ENCODE measurements around the gene GRID2.

Gene GRID2

GRCh38 chr4:93756101-93756500 is 1452.3 kb downstream of the GRID2 start:
- TF ChIP-seq ZC3H10 (CRISPR knock-in tag; IDR thresholded peaks at IDR 0.05) (no peak), SNAI2 (CRISPR knock-in tag; IDR thresholded peaks at IDR 0.05) (no peak), OSR1 (CRISPR knock-in tag; IDR thresholded peaks at IDR 0.05) (no peak), ARNTL (CRISPR knock-in tag; IDR thresholded peaks at IDR 0.05; ENCODE audit: borderline replicate concordance, low read depth) (no peak), ZNF8 (CRISPR knock-in tag; IDR thresholded peaks at IDR 0.05) (no peak), ZNF565 (CRISPR knock-in tag; conservative IDR thresholded peaks at IDR 0.05; ENCODE audit: low read depth) (no peak), ZNF70 (CRISPR knock-in tag; IDR thresholded peaks at IDR 0.05) (no peak), BACH2 (CRISPR knock-in tag; IDR thresholded peaks at IDR 0.05; ENCODE audit: borderline replicate concordance) (no peak), ESRRG (CRISPR knock-in tag; IDR thresholded peaks at IDR 0.05) (no peak), CSDC2 (CRISPR knock-in tag; IDR thresholded peaks at IDR 0.05) (no peak), TCF4 (CRISPR knock-in tag; IDR thresholded peaks at IDR 0.05; ENCODE audit: borderline replicate concordance) (no peak), ISL1 (CRISPR knock-in tag; IDR thresholded peaks at IDR 0.05) (no peak)
- TF ChIP-seq, protein P1, sequence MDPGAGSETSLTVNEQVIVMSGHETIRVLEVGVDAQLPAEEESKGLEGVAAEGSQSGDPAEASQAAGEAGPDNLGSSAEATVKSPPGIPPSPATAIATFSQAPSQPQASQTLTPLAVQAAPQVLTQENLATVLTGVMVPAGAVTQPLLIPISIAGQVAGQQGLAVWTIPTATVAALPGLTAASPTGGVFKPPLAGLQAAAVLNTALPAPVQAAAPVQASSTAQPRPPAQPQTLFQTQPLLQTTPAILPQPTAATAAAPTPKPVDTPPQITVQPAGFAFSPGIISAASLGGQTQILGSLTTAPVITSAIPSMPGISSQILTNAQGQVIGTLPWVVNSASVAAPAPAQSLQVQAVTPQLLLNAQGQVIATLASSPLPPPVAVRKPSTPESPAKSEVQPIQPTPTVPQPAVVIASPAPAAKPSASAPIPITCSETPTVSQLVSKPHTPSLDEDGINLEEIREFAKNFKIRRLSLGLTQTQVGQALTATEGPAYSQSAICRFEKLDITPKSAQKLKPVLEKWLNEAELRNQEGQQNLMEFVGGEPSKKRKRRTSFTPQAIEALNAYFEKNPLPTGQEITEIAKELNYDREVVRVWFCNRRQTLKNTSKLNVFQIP (CRISPR knock-in tag; IDR thresholded peaks at IDR 0.05; ENCODE audit: borderline replicate concordance, low read depth) = no peak
- TF ChIP-seq, protein P2, sequence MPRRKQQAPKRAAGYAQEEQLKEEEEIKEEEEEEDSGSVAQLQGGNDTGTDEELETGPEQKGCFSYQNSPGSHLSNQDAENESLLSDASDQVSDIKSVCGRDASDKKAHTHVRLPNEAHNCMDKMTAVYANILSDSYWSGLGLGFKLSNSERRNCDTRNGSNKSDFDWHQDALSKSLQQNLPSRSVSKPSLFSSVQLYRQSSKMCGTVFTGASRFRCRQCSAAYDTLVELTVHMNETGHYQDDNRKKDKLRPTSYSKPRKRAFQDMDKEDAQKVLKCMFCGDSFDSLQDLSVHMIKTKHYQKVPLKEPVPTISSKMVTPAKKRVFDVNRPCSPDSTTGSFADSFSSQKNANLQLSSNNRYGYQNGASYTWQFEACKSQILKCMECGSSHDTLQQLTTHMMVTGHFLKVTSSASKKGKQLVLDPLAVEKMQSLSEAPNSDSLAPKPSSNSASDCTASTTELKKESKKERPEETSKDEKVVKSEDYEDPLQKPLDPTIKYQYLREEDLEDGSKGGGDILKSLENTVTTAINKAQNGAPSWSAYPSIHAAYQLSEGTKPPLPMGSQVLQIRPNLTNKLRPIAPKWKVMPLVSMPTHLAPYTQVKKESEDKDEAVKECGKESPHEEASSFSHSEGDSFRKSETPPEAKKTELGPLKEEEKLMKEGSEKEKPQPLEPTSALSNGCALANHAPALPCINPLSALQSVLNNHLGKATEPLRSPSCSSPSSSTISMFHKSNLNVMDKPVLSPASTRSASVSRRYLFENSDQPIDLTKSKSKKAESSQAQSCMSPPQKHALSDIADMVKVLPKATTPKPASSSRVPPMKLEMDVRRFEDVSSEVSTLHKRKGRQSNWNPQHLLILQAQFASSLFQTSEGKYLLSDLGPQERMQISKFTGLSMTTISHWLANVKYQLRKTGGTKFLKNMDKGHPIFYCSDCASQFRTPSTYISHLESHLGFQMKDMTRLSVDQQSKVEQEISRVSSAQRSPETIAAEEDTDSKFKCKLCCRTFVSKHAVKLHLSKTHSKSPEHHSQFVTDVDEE (CRISPR knock-in tag; IDR thresholded peaks at IDR 0.05) = no peak
- no peak for ATAC-seq

DNA sequence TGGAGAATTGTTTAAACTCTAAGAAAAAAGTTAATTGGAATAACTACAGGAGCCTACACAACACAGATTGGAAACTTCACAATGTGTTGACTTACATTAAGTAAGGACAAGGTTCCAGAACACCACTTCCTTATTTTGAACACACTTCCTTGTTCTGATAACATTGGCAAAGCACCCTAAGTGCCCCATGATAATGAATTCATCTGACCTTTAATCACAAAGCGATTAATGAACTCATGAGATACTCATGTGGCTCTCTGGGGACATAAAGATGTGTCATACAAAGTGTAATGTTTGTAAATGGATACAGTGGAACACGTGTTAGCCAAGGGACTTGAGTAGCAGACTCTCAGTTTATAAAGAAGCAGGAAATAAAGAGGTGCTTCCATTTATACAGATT is 1455.7 kb downstream of the GRID2 start:
- ATAC-seq = no peak
- TF ChIP-seq, protein P2 (CRISPR knock-in tag; IDR thresholded peaks at IDR 0.05) = no peak
- TF ChIP-seq ARNTL (CRISPR knock-in tag; IDR thresholded peaks at IDR 0.05; ENCODE audit: borderline replicate concordance, low read depth) (no peak), ZFP30 (CRISPR knock-in tag; IDR thresholded peaks at IDR 0.05) (no peak)
- TF ChIP-seq, protein P3, sequence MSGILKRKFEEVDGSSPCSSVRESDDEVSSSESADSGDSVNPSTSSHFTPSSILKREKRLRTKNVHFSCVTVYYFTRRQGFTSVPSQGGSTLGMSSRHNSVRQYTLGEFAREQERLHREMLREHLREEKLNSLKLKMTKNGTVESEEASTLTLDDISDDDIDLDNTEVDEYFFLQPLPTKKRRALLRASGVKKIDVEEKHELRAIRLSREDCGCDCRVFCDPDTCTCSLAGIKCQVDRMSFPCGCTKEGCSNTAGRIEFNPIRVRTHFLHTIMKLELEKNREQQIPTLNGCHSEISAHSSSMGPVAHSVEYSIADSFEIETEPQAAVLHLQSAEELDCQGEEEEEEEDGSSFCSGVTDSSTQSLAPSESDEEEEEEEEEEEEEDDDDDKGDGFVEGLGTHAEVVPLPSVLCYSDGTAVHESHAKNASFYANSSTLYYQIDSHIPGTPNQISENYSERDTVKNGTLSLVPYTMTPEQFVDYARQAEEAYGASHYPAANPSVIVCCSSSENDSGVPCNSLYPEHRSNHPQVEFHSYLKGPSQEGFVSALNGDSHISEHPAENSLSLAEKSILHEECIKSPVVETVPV (CRISPR knock-in tag; IDR thresholded peaks at IDR 0.05) = no peak

GRCh38 chr4:93760284-93760683 is 1456.5 kb downstream of the GRID2 start:
- peak; percentile 74; the same call in 1 of the 2 replicates for TF ChIP-seq TCF4 (CRISPR knock-in tag; IDR thresholded peaks at IDR 0.05; ENCODE audit: borderline replicate concordance)
- TF ChIP-seq, protein P1 (CRISPR knock-in tag; IDR thresholded peaks at IDR 0.05; ENCODE audit: borderline replicate concordance, low read depth) = no peak
- TF ChIP-seq OSR1 (CRISPR knock-in tag; IDR thresholded peaks at IDR 0.05) = no peak
- no peak for TF ChIP-seq TOX (CRISPR knock-in tag; IDR thresholded peaks at IDR 0.05; ENCODE audit: borderline replicate concordance)
- TF ChIP-seq, protein P2 (CRISPR knock-in tag; IDR thresholded peaks at IDR 0.05) = 0 out of 2 replicates have a peak, but pooled peaks have one; percentile 64
- peak; percentile 65; the same call in 1 of the 3 replicates for ATAC-seq

Measured in SK-N-SH treated with all-trans-retinoic acid at 6 μM for 48 hours (cell line).